Activated naive CD8-positive, alpha-beta T cell treated with anti-CD3 and anti-CD28 coated beads, Interleukin-2, amount 10 ng/mL, durations not matched to agents 7 days and 5 days (primary cell): Measurements from ENCODE around the gene GAL3ST1. TPM values are rescaled to one million over a fixed set of nuclear protein-coding genes. Genes with fewer than 3 reads are reported as not detected.
A peak's percentile ranks its signal among the peaks of the same experiment; 100 is the strongest.
"Not testable (repeated sequence)": the region's sequence is repeated elsewhere in the genome, so short reads cannot be mapped to it uniquely, and the experiment has no call there.

ENCODE experiments used
- ATAC-seq: fragments of 150-1000 bp; cut with Tn5 transposase; one replicate; pipeline ENCODE4 v1.10.0; 2021; ENCODE audit warnings: low read depth, moderate library complexity
- POLR2A ChIA-PET: fragments of 350-600 bp; sonication (Branson Sonifier 250); formaldehyde crosslinking; loops from one replicate; lab custom pipeline; 2021; ENCODE audit warnings: antibody characterized with exemption; lab: Charles Lee
- DNase-seq: peaks from one replicate; pipeline ENCODE4 v3.0.0; 2021
- H3K27ac Mint-ChIP-seq: one replicate; pipeline ENCODE4 v1.8.0; 2022; ENCODE audit warnings: mild to moderate bottlenecking, mixed read lengths
- H3K27me3 Mint-ChIP-seq: one replicate; pipeline ENCODE4 v1.8.0; 2022; ENCODE audit warnings: mild to moderate bottlenecking, moderate library complexity, mixed read lengths
- H3K36me3 Mint-ChIP-seq: one replicate; pipeline ENCODE4 v1.8.0; 2021; ENCODE audit warnings: mild to moderate bottlenecking, mixed read lengths
- H3K4me1 Mint-ChIP-seq: one replicate; pipeline ENCODE4 v1.8.0; 2021; ENCODE audit warnings: mixed read lengths
- H3K4me3 Mint-ChIP-seq: one replicate; pipeline ENCODE4 v1.8.0; 2022; ENCODE audit warnings: mild to moderate bottlenecking, moderate library complexity, mixed read lengths
- H3K9me3 Mint-ChIP-seq: one replicate; pipeline ENCODE4 v1.8.0; 2021; ENCODE audit warnings: mixed read lengths
- total RNA-seq, 2 experiments: library from RNA; stranded (reverse); gene quantifications; one replicate each; pipeline ENCODE4 v1.2.3, GENCODE V29; 2021

GAL3ST1 gene
- total RNA-seq = under 1 TPM; 0.44 to 0.68 TPM

- POLR2A ChIA-PET = no interaction called here
- Mint-ChIP-seq H3K4me1 (peaks cover 3% of the 10 kb centered on the region), H3K27ac (no peak within 1 kb of the TSS), H3K36me3 (peaks cover 8% of the 10 kb centered on the region), H3K4me3 (no peak within 1 kb of the TSS), H3K9me3 (no peaks in the 10 kb centered on the region), H3K27me3 (peaks cover 9% of the 10 kb centered on the region)
- no peak for DNase-seq
- no peak for ATAC-seq
Measured at GRCh38 chr22:30574095-30574981, at the start of gene GAL3ST1. Gene GAL3ST1 (minus strand): TSS chr22:30574665. CDS start chr22:30557392, 17,273 bp downstream.

GRCh38 chr22:30619909-30620308 is 45.4 kb upstream of the GAL3ST1 start:
- H3K4me3 Mint-ChIP-seq, H3K27me3 Mint-ChIP-seq, DNase-seq, POLR2A ChIA-PET, ATAC-seq, H3K4me1 Mint-ChIP-seq, H3K27ac Mint-ChIP-seq, H3K36me3 Mint-ChIP-seq, H3K9me3 Mint-ChIP-seq: not testable (repeated sequence)

GRCh38 chr22:30617819-30618218 is 43.4 kb upstream of the GAL3ST1 start:
- POLR2A ChIA-PET = no interaction called here
- Mint-ChIP-seq H3K9me3 (no peaks in the 10 kb centered on the region), H3K4me3 (no peak overlapping the region), H3K27me3 (peaks cover 4% of the 10 kb centered on the region), H3K36me3 (no peaks in the 10 kb centered on the region), H3K4me1 (no peaks in the 10 kb centered on the region), H3K27ac (no peak overlapping the region)
- DNase-seq = no peak
- ATAC-seq = no peak

GRCh38 chr22:30615543-30615954 is 41.1 kb upstream of the GAL3ST1 start:
- no peak for DNase-seq
- Mint-ChIP-seq H3K27ac (no peak overlapping the region), H3K27me3 (peaks cover 4% of the 10 kb centered on the region), H3K36me3 (no peaks in the 10 kb centered on the region), H3K4me3 (no peak overlapping the region), H3K4me1 (peaks cover under 1% of the 10 kb centered on the region), H3K9me3 (no peaks in the 10 kb centered on the region)
- POLR2A ChIA-PET = no interaction called here
- ATAC-seq = no peak

GRCh38 chr22:30614879-30615278 is 40.4 kb upstream of the GAL3ST1 start:
- POLR2A ChIA-PET = no interaction called here
- H3K27me3 Mint-ChIP-seq = peaks cover 4% of the 10 kb centered on the region
- H3K4me1 Mint-ChIP-seq = peaks cover 5% of the 10 kb centered on the region
- H3K9me3 Mint-ChIP-seq = no peaks in the 10 kb centered on the region
- no peak for ATAC-seq
- no peak overlapping the region for H3K27ac Mint-ChIP-seq
- DNase-seq = no peak
- H3K36me3 Mint-ChIP-seq = no peaks in the 10 kb centered on the region
- H3K4me3 Mint-ChIP-seq = no peak overlapping the region

GRCh38 chr22:30614268-30614667 is 39.8 kb upstream of the GAL3ST1 start:
- Mint-ChIP-seq H3K4me3 (no peak overlapping the region), H3K4me1 (peaks cover 7% of the 10 kb centered on the region), H3K27me3 (peaks cover 4% of the 10 kb centered on the region), H3K9me3 (no peaks in the 10 kb centered on the region), H3K36me3 (no peaks in the 10 kb centered on the region), H3K27ac (no peak overlapping the region)
- ATAC-seq (no peak), DNase-seq (no peak)
- POLR2A ChIA-PET = no interaction called here

GRCh38 chr22:30612789-30613188 is 38.3 kb upstream of the GAL3ST1 start:
- POLR2A ChIA-PET = no interaction called here
- DNase-seq (no peak), ATAC-seq (no peak)
- H3K27ac Mint-ChIP-seq = no peak overlapping the region
- H3K9me3 Mint-ChIP-seq = no peaks in the 10 kb centered on the region
- no peak overlapping the region for H3K4me3 Mint-ChIP-seq
- peaks cover 18% of the 10 kb centered on the region for H3K4me1 Mint-ChIP-seq
- H3K27me3 Mint-ChIP-seq = peaks cover 7% of the 10 kb centered on the region
- H3K36me3 Mint-ChIP-seq = no peaks in the 10 kb centered on the region

- Mint-ChIP-seq H3K4me3 (no peak overlapping the region), H3K4me1 (peaks cover 30% of the 10 kb centered on the region), H3K27me3 (peaks cover 6% of the 10 kb centered on the region), H3K27ac (no peak overlapping the region), H3K36me3 (no peaks in the 10 kb centered on the region), H3K9me3 (no peaks in the 10 kb centered on the region)
- POLR2A ChIA-PET = no interaction called here
- DNase-seq = no peak
- no peak for ATAC-seq
Measured at GRCh38 chr22:30611197-30611596, 36.7 kb upstream of the GAL3ST1 start.

- Mint-ChIP-seq H3K9me3 (no peaks in the 10 kb centered on the region), H3K4me1 (peaks cover 35% of the 10 kb centered on the region), H3K27ac (no peak overlapping the region), H3K36me3 (no peaks in the 10 kb centered on the region), H3K27me3 (peaks cover 8% of the 10 kb centered on the region), H3K4me3 (no peak overlapping the region)
- POLR2A ChIA-PET = interaction anchor here (1.1 kb wide), 1 partner anchor 24 kb away, joined by 3 read pairs; no protein-coding TSS in a partner anchor
- DNase-seq (no peak), ATAC-seq (no peak)
Measured at GRCh38 chr22:30610299-30610698, 35.8 kb upstream of the GAL3ST1 start.

GRCh38 chr22:30609260-30610185 is 35.1 kb upstream of the GAL3ST1 start:
- DNase-seq = no peak
- H3K4me1 Mint-ChIP-seq = peaks cover 35% of the 10 kb centered on the region
- H3K27ac Mint-ChIP-seq = peak overlapping the region; percentile 27
- H3K9me3 Mint-ChIP-seq = no peaks in the 10 kb centered on the region
- no peaks in the 10 kb centered on the region for H3K36me3 Mint-ChIP-seq
- ATAC-seq = peak; percentile 62
- peaks cover 10% of the 10 kb centered on the region for H3K27me3 Mint-ChIP-seq
- POLR2A ChIA-PET = interaction anchor here (0.6 to 1.6 kb wide), 3 partner anchors 14 to 25 kb away, joined by 3 to 4 read pairs (median 3); partner anchors contain the start of gene PES1
- no peak overlapping the region for H3K4me3 Mint-ChIP-seq

GRCh38 chr22:30607939-30608338 is 33.5 kb upstream of the GAL3ST1 start:
- Mint-ChIP-seq H3K4me3 (no peak overlapping the region), H3K36me3 (no peaks in the 10 kb centered on the region), H3K27me3 (peaks cover 10% of the 10 kb centered on the region), H3K9me3 (no peaks in the 10 kb centered on the region), H3K4me1 (peaks cover 35% of the 10 kb centered on the region), H3K27ac (no peak overlapping the region)
- POLR2A ChIA-PET = interaction anchor here (1.6 kb wide), 1 partner anchor 17 kb away, joined by 4 read pairs; the partner anchor contains the start of gene PES1
- ATAC-seq (no peak), DNase-seq (no peak)

GRCh38 chr22:30607300-30607930 is 33.0 kb upstream of the GAL3ST1 start:
- no peak for ATAC-seq
- H3K4me3 Mint-ChIP-seq = peak overlapping the region; percentile 81
- H3K36me3 Mint-ChIP-seq = no peaks in the 10 kb centered on the region
- H3K4me1 Mint-ChIP-seq = peaks cover 35% of the 10 kb centered on the region
- no peaks in the 10 kb centered on the region for H3K9me3 Mint-ChIP-seq
- peak overlapping the region; percentile 75 for H3K27ac Mint-ChIP-seq
- peaks cover 10% of the 10 kb centered on the region for H3K27me3 Mint-ChIP-seq
- DNase-seq = no peak
- POLR2A ChIA-PET = interaction anchor here (1.0 to 1.6 kb wide), 3 partner anchors 16 to 148 kb away, joined by 3 to 5 read pairs (median 4); partner anchors contain the start of genes PES1 and SLC35E4
